Osteoblast (primary cell): ENCODE results near the gene LRP1B. TPM values are rescaled to one million over a fixed set of nuclear protein-coding genes. Genes with fewer than 3 reads are reported as not detected.

ENCODE experiments used
- DNase-seq: peaks from one replicate; pipeline ENCODE4 v3.0.0; 2011; ENCODE audit warnings: low spot score, mixed read lengths; ENCODE audit not compliant: insufficient read length; ENCODE audit errors: missing footprints
- H2AFZ ChIP-seq: 2 replicates; pipeline ENCODE4 v1.6.0; 2011; ENCODE audit warnings: mild to moderate bottlenecking, low read length
- H3K27ac ChIP-seq: 2 replicates; pipeline ENCODE4 v1.5.1; 2011; ENCODE audit warnings: mild to moderate bottlenecking, low read depth, low read length, moderate library complexity
- H3K27me3 ChIP-seq: 2 replicates; pipeline ENCODE4 v1.6.0; 2012; ENCODE audit warnings: mild to moderate bottlenecking, control low read depth, inconsistent platforms, low read length, moderate library complexity; ENCODE audit not compliant: insufficient read depth
- H3K36me3 ChIP-seq: 2 replicates; pipeline ENCODE4 v1.5.1; 2011; ENCODE audit warnings: mild to moderate bottlenecking, low read length, control low read depth, moderate library complexity; ENCODE audit not compliant: insufficient read depth
- H3K4me1 ChIP-seq: 2 replicates; pipeline ENCODE4 v1.5.1; 2011; ENCODE audit warnings: mild to moderate bottlenecking, low read length, control low read depth, moderate library complexity; ENCODE audit not compliant: insufficient read depth
- H3K4me2 ChIP-seq: 2 replicates; pipeline ENCODE4 v1.6.0; 2011; ENCODE audit warnings: mild to moderate bottlenecking, low read length; ENCODE audit not compliant: insufficient read depth
- H3K4me3 ChIP-seq: fragments of 200-600 bp; sonication (generic); 3 replicates; pipeline ENCODE4 v1.5.1; 2012; ENCODE audit warnings: mild to moderate bottlenecking, low read length, inconsistent platforms; ENCODE audit not compliant: insufficient read depth
- H3K79me2 ChIP-seq: 2 replicates; pipeline ENCODE4 v1.6.0; 2012; ENCODE audit warnings: mild to moderate bottlenecking, low read length, control low read depth, inconsistent platforms; ENCODE audit not compliant: insufficient read depth
- H3K9me3 ChIP-seq: 2 replicates; pipeline ENCODE4 v1.5.1; 2011; ENCODE audit warnings: low read depth, low read length, control low read depth
- H4K20me1 ChIP-seq: 2 replicates; pipeline ENCODE4 v1.6.0; 2012; ENCODE audit warnings: mild to moderate bottlenecking, low read length, control low read depth; ENCODE audit not compliant: insufficient read depth
- total RNA-seq: library from RNA; depleted of rRNA; stranded (reverse); fragments of >200 nt; gene quantifications from 2 replicates; pipeline ENCODE4 v1.2.3, GENCODE V29; 2012
- TF ChIP-seq, protein P1 (sequence below): IDR thresholded peaks from 2 replicates; pipeline ENCODE4 v1.5.1; 2011; ENCODE audit warnings: mild to moderate bottlenecking, low read depth, low read length, moderate library complexity; ENCODE audit errors: extremely low read depth

LRP1B gene
- total RNA-seq, 1 donor: not detected

GRCh38 chr2:140529706-140530105 is 1601.1 kb downstream of the LRP1B start:
- no peak overlapping the region for H3K4me3 ChIP-seq
- no peaks in the 10 kb centered on the region for H4K20me1 ChIP-seq
- no peak for DNase-seq
- no peak overlapping the region for H3K4me2 ChIP-seq
- H2AFZ ChIP-seq: no peak overlapping the region
- H3K79me2 ChIP-seq: no peaks in the 10 kb centered on the region
- TF ChIP-seq, protein P1, sequence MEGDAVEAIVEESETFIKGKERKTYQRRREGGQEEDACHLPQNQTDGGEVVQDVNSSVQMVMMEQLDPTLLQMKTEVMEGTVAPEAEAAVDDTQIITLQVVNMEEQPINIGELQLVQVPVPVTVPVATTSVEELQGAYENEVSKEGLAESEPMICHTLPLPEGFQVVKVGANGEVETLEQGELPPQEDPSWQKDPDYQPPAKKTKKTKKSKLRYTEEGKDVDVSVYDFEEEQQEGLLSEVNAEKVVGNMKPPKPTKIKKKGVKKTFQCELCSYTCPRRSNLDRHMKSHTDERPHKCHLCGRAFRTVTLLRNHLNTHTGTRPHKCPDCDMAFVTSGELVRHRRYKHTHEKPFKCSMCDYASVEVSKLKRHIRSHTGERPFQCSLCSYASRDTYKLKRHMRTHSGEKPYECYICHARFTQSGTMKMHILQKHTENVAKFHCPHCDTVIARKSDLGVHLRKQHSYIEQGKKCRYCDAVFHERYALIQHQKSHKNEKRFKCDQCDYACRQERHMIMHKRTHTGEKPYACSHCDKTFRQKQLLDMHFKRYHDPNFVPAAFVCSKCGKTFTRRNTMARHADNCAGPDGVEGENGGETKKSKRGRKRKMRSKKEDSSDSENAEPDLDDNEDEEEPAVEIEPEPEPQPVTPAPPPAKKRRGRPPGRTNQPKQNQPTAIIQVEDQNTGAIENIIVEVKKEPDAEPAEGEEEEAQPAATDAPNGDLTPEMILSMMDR: no peak
- no peaks in the 10 kb centered on the region for H3K27me3 ChIP-seq
- no peaks in the 10 kb centered on the region for H3K9me3 ChIP-seq
- no peak overlapping the region for H3K27ac ChIP-seq
- H3K36me3 ChIP-seq: no peaks in the 10 kb centered on the region
- H3K4me1 ChIP-seq: no peaks in the 10 kb centered on the region

- TF ChIP-seq, protein P1: no peak
- Histone ChIP-seq H3K9me3 (no peaks in the 10 kb centered on the region), H3K4me3 (no peak overlapping the region), H2AFZ (no peak overlapping the region), H4K20me1 (no peaks in the 10 kb centered on the region), H3K79me2 (no peaks in the 10 kb centered on the region), H3K27me3 (no peaks in the 10 kb centered on the region), H3K27ac (no peak overlapping the region), H3K36me3 (no peaks in the 10 kb centered on the region), H3K4me1 (no peaks in the 10 kb centered on the region), H3K4me2 (no peak overlapping the region)
- DNase-seq: no peak
These were observed 1601.8 kb downstream of the LRP1B start for GRCh38 chr2:140528982-140529381.

DNA sequence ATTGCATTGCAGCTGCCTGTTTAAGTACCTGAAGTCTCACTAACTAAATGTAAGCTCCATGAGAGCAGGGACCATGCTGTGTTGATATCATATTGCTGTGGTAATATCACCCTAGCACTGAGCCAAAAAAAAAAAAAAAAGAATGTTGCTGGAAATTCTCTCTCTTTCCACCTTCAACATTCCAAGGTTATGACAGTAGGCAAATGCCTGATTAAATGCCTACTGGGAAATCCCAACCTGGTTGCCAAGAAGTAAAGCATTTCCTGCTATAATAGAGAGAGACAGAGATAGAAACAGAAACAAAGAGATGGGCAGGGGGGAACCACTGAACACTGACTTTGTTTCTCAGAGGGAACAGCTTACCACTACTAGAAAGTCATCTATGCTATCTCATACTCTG is 1604.2 kb downstream of the LRP1B start:
- H2AFZ ChIP-seq: no peak overlapping the region
- no peak overlapping the region for H3K4me2 ChIP-seq
- H3K4me1 ChIP-seq: no peaks in the 10 kb centered on the region
- no peak for DNase-seq
- no peak overlapping the region for H3K4me3 ChIP-seq
- H4K20me1 ChIP-seq: no peaks in the 10 kb centered on the region
- H3K27me3 ChIP-seq: no peaks in the 10 kb centered on the region
- H3K9me3 ChIP-seq: no peaks in the 10 kb centered on the region
- no peaks in the 10 kb centered on the region for H3K36me3 ChIP-seq
- TF ChIP-seq, protein P1: no peak
- no peak overlapping the region for H3K27ac ChIP-seq
- no peaks in the 10 kb centered on the region for H3K79me2 ChIP-seq

- H3K4me3 ChIP-seq: no peak overlapping the region
- H3K4me2 ChIP-seq: no peak overlapping the region
- H3K27me3 ChIP-seq: no peaks in the 10 kb centered on the region
- H3K9me3 ChIP-seq: no peaks in the 10 kb centered on the region
- no peaks in the 10 kb centered on the region for H3K4me1 ChIP-seq
- H2AFZ ChIP-seq: no peak overlapping the region
- no peak overlapping the region for H3K27ac ChIP-seq
- DNase-seq: no peak
- H3K79me2 ChIP-seq: no peaks in the 10 kb centered on the region
- TF ChIP-seq, protein P1: no peak
- H3K36me3 ChIP-seq: no peaks in the 10 kb centered on the region
- no peaks in the 10 kb centered on the region for H4K20me1 ChIP-seq
These were observed 1618.7 kb downstream of the LRP1B start for GRCh38 chr2:140512106-140512505.
